Vagina (tissue), 2 donors: Measurements from ENCODE around the gene STK10.

Experiments used
- POLR2A ChIP-seq, 2 donors: fragments of 450-650 bp; IDR thresholded peaks; one replicate each; pipeline ENCODE4 v1.6.1; 2017; ENCODE audit warnings: antibody characterized with exemption in 2 of 2, mild to moderate bottlenecking in 2 of 2, moderate library complexity in 2 of 2
- TF ChIP-seq, protein P1 (sequence below), 3 experiments: fragments of 450-650 bp in 2 of 3; fragments of 200-600 bp in 1 of 3; sonication (generic) in 1 of 3; IDR thresholded peaks; one replicate each; pipeline ENCODE4 v1.5.1; 2017 to 2019; ENCODE audit warnings: antibody characterized with exemption in 3 of 3, mild to moderate bottlenecking in 2 of 3, moderate library complexity in 2 of 3

DNA sequence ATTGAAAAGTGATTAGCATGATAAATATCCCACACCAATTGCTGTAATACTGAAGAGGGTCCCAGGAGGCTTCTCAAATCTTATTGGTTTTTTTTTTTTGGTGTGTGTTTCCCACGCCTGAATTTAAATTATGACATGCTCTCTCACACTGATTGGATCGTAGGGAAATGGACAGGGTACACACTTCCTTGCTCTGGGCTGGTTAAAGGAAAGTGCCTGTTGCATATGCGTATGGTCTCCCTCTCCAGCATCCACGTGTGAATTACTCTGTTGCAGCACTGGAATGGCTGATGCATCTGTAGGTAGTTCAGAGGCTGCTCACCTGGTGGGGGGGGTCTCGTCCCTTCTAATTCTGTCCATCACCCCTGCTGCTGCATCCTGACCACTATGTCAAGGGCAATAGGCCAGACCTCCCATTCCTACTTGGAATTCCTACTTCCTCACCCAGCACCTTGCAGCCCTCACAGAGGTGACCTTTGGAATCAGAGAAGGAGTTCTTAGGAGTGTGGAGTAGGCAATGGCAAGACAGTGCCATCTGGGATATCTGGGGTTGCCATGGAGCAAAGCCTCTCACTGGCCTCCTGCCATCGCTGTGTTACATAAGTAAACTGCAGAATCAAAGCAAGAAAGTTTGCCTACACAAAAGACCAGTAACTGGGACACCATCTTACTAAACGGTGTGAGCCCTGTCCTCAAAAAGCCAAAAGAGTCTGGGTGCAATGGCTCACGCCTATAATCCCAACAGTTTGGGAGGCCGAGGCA lies 110.2 kb downstream of the STK10 start:
- TF ChIP-seq, protein P1, sequence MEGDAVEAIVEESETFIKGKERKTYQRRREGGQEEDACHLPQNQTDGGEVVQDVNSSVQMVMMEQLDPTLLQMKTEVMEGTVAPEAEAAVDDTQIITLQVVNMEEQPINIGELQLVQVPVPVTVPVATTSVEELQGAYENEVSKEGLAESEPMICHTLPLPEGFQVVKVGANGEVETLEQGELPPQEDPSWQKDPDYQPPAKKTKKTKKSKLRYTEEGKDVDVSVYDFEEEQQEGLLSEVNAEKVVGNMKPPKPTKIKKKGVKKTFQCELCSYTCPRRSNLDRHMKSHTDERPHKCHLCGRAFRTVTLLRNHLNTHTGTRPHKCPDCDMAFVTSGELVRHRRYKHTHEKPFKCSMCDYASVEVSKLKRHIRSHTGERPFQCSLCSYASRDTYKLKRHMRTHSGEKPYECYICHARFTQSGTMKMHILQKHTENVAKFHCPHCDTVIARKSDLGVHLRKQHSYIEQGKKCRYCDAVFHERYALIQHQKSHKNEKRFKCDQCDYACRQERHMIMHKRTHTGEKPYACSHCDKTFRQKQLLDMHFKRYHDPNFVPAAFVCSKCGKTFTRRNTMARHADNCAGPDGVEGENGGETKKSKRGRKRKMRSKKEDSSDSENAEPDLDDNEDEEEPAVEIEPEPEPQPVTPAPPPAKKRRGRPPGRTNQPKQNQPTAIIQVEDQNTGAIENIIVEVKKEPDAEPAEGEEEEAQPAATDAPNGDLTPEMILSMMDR (IDR thresholded peaks at IDR 0.05): no peak
- no peak for TF ChIP-seq POLR2A (IDR thresholded peaks at IDR 0.05)
